K562 treated with DMSO at 1 percent for 24 hours (cell line): ENCODE measurements around the gene TASOR2. TPM values are rescaled to one million over a fixed set of nuclear protein-coding genes. Genes with fewer than 3 reads are reported as not detected.

Experiments
- total RNA-seq: library from RNA; unstranded; fragments of 300-600 nt; gene quantifications from 2 replicates; pipeline ENCODE4 v1.2.3, GENCODE V29; 2022; ENCODE audit warnings: low read depth; ENCODE audit not compliant: insufficient read depth

Gene TASOR2
- 21.0 and 24.4 TPM in 2 replicates for total RNA-seq

GRCh38 chr10:5684318-5684970 lies at the start of gene TASOR2:
Gene TASOR2 (plus strand): TSS chr10:5684838. CDS start chr10:5720643, 35,805 bp downstream.

GRCh38 chr10:5666008-5666840 lies 18.4 kb upstream of the TASOR2 start, which contains the start of gene ASB13:
Gene ASB13 (minus strand): TSS chr10:5666595. CDS start chr10:5666551, 44 bp downstream.

Other genes with a start within 250 kb of the TASOR2 start
- gene CALML5, start 185.3 kb upstream of the TASOR2 start, total RNA-seq = not detected in 2 replicates
- gene CALML3, start 159.9 kb upstream of the TASOR2 start, total RNA-seq = not detected in 2 replicates
- 34.1 and 34.6 TPM in 2 replicates for gene ASB13, start 18.2 kb upstream of the TASOR2 start, total RNA-seq
- 138 and 160 TPM in 2 replicates for gene GDI2, start 128.6 kb downstream of the TASOR2 start, total RNA-seq
- gene ANKRD16, start 205.1 kb downstream of the TASOR2 start, total RNA-seq = 5.9 and 6.9 TPM in 2 replicates
- 79.3 and 82.9 TPM in 2 replicates for gene FBH1, start 205.4 kb downstream of the TASOR2 start, total RNA-seq